GM18520 (cell line): ENCODE results near the gene GRID1.

Experiments used
- ATAC-seq: cut with Tn5 transposase; IDR thresholded peaks from one replicate; pipeline ENCODE4 v1.9.1; 2021; ENCODE audit not compliant: unreplicated experiment

GRID1 gene

DNA sequence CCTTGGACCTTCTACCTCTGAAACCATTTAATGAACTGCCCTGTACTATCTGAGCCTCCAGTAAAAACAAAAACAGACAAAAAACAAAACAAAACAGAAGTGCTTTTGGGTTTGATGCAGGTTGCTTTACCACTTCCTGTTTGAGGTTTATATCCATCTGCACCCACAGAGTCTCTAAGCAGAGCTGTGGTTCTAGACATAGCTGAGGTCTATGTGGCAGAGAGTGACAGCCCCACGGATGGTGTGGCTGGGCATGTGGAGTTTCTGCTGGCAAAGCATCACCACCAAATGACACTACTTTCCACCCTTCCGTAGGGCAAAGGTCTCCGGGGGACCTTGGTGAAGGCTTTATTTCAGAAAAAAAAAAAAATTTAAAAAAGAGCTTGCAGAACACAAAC lies 754.2 kb downstream of the GRID1 start:
- ATAC-seq, result peak; percentile 96

DNA sequence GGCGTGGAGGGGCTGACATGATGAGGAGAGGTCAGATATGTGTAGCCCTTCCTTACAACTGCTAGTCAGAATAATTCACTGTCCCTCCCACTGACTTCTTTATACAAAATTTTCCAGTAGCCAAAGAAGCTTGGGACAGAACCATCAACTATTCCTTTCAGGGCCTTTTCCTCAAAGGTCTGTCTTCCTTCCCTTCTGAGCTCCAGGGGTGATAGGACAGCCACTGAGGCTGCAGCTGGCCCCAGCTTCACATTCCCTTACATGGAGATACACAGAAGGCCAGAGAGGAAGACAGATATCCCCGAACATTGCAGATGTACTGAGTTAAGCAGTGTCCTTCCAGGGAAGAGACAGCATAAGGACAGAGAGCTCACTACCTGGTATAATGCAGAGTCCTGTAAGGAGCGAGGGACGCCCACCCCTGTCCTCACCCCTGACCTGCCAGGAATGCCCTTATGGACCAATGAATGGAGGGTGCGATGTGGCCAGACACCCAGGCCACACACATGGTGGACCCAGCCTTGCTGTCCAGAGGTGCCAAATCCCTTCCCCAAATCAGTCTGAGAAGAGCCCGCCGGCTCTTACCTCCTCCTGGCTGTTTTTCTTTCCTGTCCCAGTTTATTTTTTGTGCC lies 754.7 kb downstream of the GRID1 start:
- ATAC-seq, result no peak

DNA sequence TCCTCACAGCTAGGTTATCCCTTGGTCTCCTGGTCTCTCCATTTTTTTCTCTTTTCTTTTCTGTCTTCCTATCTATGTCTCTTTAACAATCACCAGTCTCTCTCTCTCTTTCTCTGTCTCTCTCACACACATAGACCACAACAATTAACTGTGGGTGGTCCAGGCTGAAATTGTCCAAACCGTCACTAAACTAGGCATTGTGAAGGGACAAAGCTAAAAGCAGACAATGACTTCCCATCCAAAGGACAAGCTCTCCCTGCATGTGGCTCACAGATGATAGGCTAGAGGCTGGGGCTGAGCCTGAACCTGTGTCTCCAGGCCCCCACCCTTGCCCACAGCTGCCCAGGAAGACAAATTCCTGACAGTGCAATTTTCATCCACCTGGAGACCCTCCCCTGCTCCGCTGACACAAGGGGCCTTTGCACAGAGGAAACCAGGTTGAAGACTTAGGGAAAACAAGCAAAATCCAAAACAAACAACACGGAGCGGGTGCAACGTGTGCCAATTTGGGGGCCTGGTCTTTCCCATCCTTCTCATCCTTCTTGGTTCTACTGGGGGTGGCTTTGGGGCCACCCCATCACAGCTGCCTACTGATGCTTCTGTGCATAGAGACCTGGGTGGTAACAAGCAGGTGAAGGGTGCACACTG lies 755.4 kb downstream of the GRID1 start:
- no peak for ATAC-seq

DNA sequence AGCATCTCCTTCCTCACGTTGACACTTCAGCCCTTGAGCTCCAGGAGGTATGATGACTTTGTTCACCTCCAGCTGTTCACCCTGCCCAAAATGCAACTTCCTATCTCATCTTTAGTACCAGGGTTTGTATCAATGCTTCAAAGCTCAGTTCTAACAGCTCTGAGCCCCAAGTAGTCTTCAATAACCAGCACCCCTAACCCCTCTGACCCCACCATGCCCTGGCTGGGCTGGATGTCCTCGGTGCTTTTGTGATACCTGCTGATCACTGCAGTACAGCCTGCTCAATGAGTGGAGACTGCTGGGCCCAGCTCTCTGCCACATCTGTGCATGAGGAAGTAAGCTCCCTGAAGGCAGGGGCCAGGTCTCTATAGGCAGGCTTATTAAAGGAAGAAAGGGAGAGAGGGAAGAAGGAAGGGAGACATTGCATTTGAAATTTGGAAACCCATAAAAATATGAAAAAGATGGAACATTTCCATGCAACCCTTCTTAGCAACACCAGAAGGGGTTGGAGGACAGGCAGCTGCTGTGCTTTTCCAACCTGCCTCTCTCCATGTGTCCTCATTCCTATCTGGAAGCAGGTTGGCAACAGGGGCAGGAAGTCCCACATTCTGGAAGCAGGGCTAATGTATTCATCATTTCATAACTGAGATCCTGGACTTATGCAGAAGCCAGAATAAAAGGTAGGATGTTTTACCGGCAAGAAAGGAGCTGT lies 756.1 kb downstream of the GRID1 start:
- ATAC-seq, result no peak

DNA sequence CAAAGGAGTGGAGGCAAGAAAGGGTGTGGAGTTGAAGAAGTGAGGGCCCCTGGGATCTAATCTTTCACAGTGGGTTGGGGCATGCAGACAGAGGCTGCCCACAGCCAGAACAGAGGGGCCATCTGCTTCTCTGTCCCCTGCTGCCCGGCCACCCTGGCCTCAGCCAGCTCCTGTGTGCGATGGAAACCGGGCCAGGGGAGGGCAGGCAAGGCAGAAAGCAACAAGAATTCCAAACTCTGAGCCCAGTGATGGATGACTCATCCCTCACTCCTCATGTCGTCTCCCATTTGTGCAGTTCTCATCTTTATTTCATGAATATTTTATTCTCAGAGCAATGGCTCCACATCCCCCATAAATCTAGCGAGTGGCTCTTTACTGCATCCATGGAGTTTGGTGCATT lies 757.1 kb downstream of the GRID1 start:
- ATAC-seq, result no peak

DNA sequence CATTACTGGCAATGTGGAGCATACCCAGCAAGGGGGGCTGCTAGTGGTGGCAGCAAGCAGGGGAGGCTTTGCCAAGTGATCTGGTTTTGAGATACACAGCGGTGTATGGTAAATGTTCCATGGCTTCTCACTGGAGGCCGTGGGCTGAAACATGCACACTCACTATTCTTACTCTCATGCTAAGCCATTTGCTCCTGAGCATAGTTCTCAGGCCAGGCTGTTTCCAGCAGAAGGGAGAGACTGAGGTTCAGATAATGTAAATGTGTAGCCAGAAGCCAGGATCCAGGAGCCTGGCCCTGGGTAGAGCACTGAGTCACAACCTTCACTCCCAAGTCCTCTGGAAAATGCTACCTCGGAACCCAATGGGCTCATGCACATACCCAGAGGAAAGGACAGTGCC lies 757.9 kb downstream of the GRID1 start:
- ATAC-seq, result no peak

DNA sequence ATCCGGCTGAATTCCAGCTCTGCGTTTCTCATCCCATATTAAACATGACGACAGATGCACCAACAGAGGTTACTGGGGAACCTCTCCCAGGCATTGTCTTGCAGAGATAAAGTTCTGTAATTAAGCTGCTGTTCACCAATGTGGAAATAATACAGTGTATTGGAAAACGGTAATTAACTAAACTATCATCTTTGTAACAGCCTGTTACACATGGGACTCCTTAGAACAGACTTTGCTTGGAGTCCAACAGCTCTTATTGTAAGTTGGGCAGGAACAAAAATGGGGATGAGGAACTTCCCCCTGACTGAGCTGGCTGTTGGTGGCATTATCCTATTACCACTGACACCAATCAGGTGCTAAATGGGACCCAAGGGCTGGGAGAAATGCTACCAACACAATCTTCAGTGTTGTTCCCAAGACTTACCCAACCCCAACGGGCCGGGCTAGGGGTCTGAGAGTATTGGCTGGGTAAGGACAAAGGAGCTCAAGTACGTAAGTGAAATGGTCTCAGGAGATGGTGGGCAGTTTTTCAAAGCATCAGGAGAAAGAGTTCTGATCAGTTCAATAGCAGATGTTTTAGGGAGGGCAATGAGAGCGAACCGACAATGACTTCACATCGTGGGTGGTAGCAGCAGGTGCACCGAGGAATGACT lies 759.4 kb downstream of the GRID1 start:
- no peak for ATAC-seq

DNA sequence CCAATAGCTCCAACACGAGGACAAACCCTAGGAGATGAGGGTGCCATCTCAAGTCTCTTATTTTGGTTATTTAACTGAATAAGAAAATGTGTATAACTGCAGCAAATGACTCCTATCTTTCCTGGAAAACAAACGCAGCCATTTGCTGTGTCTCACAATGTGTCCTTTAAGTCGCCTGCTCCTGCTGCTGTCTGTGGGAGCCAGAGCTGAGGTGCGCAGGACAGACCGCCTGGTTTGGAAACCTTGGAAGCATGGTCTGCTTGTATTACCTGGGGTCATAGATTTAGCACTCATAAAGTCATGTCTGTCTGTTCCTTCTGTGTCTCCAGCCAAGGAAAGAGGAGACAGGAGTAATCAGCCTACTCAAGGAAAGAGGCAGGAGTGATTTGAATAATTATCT lies 760.2 kb downstream of the GRID1 start:
- ATAC-seq, result no peak

DNA sequence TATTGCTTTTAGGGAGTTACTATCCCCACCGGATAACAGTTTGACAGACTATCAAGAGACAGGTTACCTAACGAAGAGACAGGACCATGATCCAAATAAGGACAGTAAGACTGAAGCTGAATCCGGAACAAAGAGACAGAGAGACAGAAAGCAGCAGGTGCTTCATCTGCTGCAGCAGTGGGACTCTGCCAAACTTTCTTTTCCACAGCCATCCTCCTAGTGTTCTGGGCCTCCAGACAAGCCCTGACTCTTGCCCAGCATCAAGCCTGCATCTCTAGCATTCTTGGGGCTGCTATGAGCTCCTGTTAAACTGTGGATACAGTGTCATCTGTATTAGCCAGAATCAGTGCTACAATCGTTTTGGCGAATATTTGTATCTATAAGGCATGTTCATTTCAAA lies 761.7 kb downstream of the GRID1 start:
- no peak for ATAC-seq

DNA sequence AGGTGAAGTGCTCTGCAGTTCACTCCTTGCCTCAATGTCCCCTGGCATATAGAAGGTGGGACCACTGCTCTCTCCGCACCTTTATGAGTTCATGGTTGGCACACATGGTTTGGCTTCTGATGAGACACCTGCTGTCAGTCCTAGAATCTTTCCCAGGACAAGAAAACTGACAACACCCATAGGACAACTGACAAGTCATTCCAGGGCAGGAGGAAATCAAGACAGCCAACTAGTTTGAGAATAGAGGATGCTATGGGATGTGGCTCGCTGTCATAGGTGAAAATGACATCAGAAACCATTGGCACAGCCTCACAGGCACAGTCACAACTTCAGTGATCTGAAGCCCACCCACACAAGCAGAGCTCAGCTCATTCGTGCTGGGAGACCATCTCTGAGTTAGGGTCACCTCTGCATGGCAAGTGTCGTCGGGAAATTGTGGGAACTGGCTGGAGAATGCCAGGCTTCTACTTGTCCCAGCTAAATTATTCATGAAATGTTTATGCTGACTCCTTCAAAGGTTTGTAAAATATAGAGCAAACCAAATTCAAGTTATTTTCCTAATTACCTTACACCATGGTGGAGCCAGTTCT lies 762.4 kb downstream of the GRID1 start:
- ATAC-seq, result no peak

DNA sequence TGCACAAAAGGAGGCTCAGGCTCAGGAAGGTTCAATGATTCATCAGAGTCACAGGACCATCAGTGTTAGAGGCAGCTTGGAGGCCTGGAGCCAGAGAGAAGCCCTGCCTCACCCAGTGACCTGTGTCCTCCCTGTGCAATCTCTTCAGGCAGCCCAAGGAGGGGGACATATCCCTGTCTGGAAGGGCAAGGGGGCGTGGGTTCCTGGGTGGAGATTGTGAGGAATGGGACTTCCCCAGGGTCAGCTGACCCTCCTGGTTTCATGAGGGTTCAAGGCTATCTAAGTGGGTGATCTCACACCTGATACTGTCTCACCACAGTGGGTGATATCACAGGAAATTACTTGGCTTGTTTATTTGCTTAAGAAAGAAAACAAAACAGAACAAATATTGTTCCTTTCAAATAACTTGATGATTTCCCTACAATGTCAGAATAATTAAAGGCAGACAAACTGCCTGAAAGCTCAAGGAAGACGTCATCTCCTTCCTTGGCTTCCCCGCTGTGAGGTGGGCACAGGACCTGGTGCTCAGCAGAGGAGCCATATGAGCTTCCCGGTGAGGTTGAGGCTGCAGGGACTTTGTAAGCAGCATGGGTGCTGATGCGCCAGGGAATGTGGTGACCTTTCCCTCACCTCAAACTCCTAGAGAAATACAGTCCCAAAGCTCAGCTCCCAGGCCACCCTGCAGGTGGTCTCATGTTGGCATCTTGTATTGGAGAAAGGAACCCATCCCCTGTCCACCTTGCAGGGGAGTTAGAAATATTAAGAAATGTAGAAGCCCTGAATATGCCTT lies 763.2 kb downstream of the GRID1 start:
- ATAC-seq, result no peak

DNA sequence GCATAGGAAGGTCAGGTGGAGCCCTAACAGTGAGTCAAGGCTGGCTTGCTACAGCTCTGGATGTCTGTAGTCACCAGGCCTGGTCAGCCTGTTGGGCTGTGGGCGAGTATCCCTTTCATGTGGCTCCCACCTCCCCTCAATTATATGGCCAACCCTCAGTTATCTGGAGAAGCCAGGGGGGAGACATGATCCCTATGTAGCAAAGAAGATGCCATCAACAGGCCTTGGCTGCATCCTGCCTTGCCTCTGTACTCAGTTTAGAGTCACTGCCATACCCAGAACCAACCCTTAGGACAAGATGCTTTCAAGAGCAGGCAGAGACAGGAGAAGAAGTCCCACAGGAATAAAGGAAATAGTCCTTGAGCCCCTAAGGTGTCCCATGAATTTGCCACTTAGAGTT lies 763.9 kb downstream of the GRID1 start:
- ATAC-seq, result no peak

DNA sequence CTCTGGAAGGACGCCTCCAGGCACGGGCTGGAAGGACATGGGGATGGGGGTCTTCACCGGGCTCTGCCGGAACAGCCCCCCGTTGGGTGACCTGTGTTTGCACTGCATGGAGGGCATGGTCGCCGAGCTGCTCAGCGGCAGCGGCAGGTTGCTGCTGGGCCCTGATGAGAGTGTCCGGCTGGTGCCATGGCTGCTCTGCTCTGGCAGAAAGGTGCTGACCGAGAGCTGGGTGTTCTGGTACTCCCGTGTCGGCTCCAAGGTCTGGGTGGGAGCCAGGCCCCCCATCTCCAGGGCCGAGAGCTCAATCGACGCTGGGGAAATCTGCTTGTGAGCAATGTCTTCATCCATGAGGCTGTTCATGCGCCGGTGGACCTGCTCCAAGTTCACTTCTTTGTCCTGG lies 764.3 kb downstream of the GRID1 start:
- no peak for ATAC-seq

DNA sequence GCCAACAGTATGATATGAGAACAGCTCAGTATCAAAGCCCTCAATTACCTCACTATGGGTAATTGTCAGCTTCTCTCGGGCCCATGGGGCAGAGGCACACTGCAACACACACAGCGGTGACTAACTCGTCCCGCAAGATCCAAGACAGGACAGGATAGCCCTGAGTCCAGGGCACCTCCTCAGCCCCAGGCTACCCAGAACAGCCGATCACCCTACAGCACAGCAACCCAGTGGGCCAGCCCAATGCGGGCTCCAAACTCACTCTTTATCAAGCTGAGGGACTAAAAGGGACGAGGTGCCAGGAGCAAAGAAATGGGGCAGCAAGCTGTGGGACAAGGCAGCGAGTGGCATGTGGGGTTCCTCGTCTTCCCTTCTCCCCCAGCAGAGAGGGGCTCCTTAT lies 765.1 kb downstream of the GRID1 start:
- ATAC-seq, result no peak

DNA sequence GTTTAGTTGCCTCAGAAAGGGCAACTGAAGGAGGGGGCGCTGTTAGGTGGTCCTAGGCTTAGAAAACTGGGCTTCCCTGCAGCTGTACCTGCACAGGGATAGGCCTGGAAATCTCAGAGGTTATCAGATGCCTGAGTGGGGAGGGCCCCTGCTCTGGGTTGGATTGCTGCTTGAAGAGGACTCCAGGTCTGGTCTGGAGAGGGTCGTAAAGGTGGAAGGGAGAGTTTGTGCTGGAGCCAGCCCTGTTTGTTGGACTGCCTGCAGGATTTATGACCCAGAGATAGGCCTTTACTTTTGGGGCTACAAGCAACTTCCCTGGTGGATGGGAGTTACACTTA lies 765.9 kb downstream of the GRID1 start:
- ATAC-seq, result no peak

DNA sequence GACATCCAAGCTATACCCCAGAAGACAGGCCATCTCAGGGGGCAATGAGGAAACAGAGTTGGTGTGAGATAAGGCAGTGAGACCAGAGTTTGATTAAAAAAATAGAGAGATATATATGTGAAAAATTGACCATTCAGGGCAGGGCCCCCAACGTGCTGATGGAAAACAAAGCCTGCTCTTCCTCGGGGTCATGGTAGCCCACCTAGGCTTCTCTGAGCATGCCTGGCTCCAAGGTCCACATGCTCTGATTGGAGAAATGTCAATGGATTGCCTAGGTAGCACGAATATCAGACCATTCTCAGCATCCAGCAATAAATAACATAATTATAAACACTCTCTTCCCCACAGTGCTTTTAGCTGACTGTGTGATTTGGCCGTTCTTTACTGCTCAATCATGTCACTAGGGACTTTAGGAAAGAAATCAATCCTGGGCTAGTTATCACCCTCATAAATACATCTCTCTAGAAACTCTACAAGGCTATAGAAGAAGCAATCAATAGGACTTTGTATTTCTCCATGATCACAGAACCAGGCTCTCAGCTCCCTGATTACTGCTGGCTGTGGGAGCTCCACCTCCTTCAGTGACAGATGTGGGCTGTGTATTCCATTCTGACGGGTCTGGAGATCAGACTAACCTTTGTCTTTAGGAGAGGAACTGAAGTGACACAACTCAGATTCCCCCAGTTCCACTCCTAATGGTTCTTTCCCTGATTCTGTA lies 766.4 kb downstream of the GRID1 start:
- ATAC-seq, result no peak

DNA sequence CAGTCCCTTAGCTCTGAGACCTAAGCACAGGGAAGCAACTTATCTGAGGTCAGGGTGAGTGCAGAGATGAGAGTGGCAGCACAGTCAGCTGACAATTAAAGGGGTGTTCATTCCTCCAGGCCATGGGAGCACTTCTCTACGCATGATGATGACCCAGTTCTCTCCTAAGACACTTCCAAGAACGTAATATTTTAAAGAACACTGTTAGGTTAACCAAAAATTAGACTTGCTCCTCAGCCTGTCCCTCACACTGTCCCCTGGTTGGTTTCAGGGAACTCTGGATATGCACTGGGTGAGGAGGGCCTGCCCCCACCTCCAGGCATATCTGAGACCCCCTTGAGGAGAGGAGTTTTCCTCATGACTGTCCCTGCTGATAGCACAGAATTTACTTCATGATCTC lies 767.5 kb downstream of the GRID1 start:
- ATAC-seq, result no peak

DNA sequence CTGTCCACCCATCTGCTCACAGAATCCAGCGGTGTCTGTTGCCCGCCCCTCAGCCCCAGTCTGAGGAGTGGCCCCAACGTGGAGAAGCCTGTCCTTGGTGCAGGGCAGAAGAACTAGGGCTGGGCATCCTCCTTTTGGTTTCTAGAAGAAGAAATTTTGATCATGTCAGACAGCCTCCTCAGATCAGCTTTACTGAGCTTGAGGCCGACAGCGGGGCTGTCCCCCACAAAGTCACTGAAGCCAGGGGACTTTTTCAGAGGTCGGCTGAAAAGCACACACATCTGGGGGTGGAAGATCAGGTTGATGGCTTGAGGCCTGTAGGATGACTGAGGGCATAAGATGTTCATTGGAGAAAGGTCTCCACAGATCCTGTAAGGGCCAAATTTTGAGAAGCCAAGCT lies 767.9 kb downstream of the GRID1 start:
- no peak for ATAC-seq

DNA sequence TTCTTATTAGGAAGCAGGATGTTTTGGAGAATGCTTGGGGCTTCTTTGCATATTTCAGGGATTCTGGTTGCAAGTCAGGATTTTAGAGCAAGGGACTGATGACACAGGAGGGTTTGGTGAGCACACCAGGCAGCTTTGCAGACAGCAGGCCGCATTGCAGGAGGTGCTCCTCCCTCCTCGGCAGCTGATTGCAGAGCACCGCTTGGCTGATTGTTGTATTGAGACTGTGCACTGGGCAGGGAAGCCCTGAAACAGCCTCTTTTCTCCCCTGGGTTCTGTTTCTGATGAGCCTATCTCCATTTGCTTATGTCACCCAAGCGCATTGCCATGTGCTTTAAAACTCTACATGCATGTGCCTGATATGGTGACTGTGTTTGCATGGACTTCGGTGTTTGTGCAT lies 769.6 kb downstream of the GRID1 start:
- no peak for ATAC-seq

DNA sequence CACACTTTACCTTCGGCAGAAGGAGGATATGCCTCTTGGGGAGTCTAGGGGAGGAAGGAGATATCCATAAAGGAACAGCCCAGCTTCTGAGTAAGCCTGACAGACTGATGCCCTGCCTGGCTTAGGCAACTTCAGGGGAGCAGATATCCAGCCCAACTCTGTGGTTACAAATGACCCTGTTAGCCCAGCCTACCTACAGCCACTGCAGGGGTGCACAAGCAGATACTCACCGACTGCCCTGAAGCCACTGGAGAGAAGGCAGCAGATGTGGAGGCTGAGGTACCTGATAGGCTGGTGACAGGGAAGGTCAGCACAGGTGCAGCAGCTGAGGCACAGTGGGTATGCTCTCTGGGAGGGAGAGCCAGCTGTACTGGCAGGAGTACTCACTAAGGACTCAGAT lies 770.2 kb downstream of the GRID1 start:
- no peak for ATAC-seq
